K562 (cell line): ENCODE measurements around the gene DMGDH. TPM values are rescaled to one million over a fixed set of nuclear protein-coding genes. Genes with fewer than 3 reads are reported as not detected.

Source experiments
- ATAC-seq: fragments of 200-7000 bp; cut with Tn5 transposase; 3 replicates; pipeline ENCODE4 v1.9.1; 2020; ENCODE audit warnings: moderate library complexity
- BruUV-seq: library from RNA; stranded (reverse); fragments of 400-500 nt; replicated peaks from 2 replicates; lab custom pipeline; 2021; lab: Mats Ljungman, UMichigan
- CTCF ChIA-PET: fragments of 300-600 bp; formaldehyde crosslinking; extraction: SDS; loops from one replicate; lab custom pipeline; 2021; ENCODE audit warnings: low intra/inter-chr PET ratio; lab: Yijun Ruan, JAX
- POLR2A ChIA-PET: fragments of 300-600, 350-650 bp; sonication (Branson Sonifier 250); formaldehyde crosslinking; extraction: SDS; loops from one replicate; lab custom pipeline; 2021; ENCODE audit warnings: antibody characterized with exemption, inconsistent platforms; lab: Yijun Ruan, JAX
- DNase-seq, 4 experiments: peaks; one replicate each; pipeline versions ENCODE4 v3.0.0 to v3.0.0-alpha.2; 2011 to 2018; ENCODE audit warnings: low spot score in 3 of 4, mixed read lengths in 3 of 4; ENCODE audit errors: extremely low read depth in 1 of 4
- FAIRE-seq: peaks from 2 replicates; lab custom pipeline; 2011; peaks lifted over from hg19 to GRCh38; lab: Jason Lieb, UNC
- H2AFZ ChIP-seq: 2 replicates; pipeline ENCODE4 v1.6.0; 2011; ENCODE audit warnings: low read depth, low read length, control low read depth, inconsistent platforms
- H3K27ac ChIP-seq: fragments of 200-600 bp; 3 replicates; pipeline ENCODE4 v1.8.0; 2011; ENCODE audit warnings: low read depth, mild to moderate bottlenecking, control low read depth, inconsistent platforms, low read length, moderate library complexity, mixed read lengths; ENCODE audit errors: extremely low read depth
- H3K27me3 ChIP-seq, 2 experiments: fragments of 300-600 bp in 1 of 2; 2 replicates in 1 of 2; 3 replicates in 1 of 2; pipeline versions ENCODE4 v1.6.0 to v1.8.0; 2011; ENCODE audit warnings: inconsistent platforms in 2 of 2, low read length in 2 of 2, mild to moderate bottlenecking in 1 of 2, mixed read lengths in 1 of 2, moderate library complexity in 1 of 2; ENCODE audit not compliant: control insufficient read depth in 2 of 2, insufficient read depth in 2 of 2
- H3K36me3 ChIP-seq: fragments of 300-600 bp; 3 replicates; pipeline ENCODE4 v1.8.0; 2011; ENCODE audit warnings: mild to moderate bottlenecking, low read length, inconsistent platforms; ENCODE audit not compliant: control insufficient read depth, insufficient read depth
- H3K4me1 ChIP-seq, 2 experiments: fragments of 200-600 bp in 1 of 2; replicated peaks in 1 of 2; 2 replicates in 1 of 2; 3 replicates in 1 of 2; pipeline versions ENCODE4 v1.5.1 to v1.8.0; 2011; ENCODE audit warnings: inconsistent platforms in 2 of 2, low read length in 2 of 2, mild to moderate bottlenecking in 1 of 2, mixed read lengths in 1 of 2, moderate library complexity in 1 of 2; ENCODE audit not compliant: control insufficient read depth in 2 of 2, insufficient read depth in 2 of 2
- H3K4me2 ChIP-seq: 2 replicates; pipeline ENCODE4 v1.6.1; 2011; ENCODE audit warnings: low read length, control low read depth, inconsistent platforms, mixed read lengths; ENCODE audit not compliant: insufficient read depth
- H3K4me3 ChIP-seq: fragments of 200-600 bp; sonication (generic), shearing (Covaris generic); 2 replicates; pipeline ENCODE4 v1.5.1; 2016; ENCODE audit warnings: control low read depth, inconsistent platforms
- H3K79me2 ChIP-seq: fragments of 200-600 bp; 3 replicates; pipeline ENCODE4 v1.8.0; 2011; ENCODE audit warnings: low read length, inconsistent platforms; ENCODE audit not compliant: control insufficient read depth, insufficient read depth
- H3K9ac ChIP-seq, 2 experiments: 2 replicates each; pipeline versions ENCODE4 v1.6.0 to v1.6.1; 2011; ENCODE audit warnings: low read depth in 2 of 2, low read length in 2 of 2, control low read depth in 1 of 2, inconsistent platforms in 1 of 2, mild to moderate bottlenecking in 1 of 2, mixed read lengths in 1 of 2; ENCODE audit not compliant: insufficient read depth in 1 of 2
- H3K9me1 ChIP-seq: one replicate; pipeline ENCODE4 v1.6.0; 2011; ENCODE audit warnings: inconsistent platforms, mild to moderate bottlenecking, low read length, moderate library complexity; ENCODE audit not compliant: control insufficient read depth, insufficient read depth
- H3K9me3 ChIP-seq: replicated peaks from 2 replicates; pipeline ENCODE4 v1.5.1; 2011; ENCODE audit warnings: low read depth, low read length, inconsistent platforms; ENCODE audit not compliant: control insufficient read depth, insufficient read depth
- H4K20me1 ChIP-seq: replicated peaks from 2 replicates; pipeline ENCODE4 v1.6.1; 2011; ENCODE audit warnings: low read length, inconsistent platforms, mixed read lengths; ENCODE audit not compliant: control insufficient read depth, insufficient read depth
- BMI1 ChIP-seq: fragments of 150-350 bp; IDR thresholded peaks from 2 replicates; pipeline ENCODE4 v1.6.1; 2014; ENCODE audit warnings: low read length
- EGR1 ChIP-seq: fragments of 450-650 bp; conservative IDR thresholded peaks from 2 replicates; pipeline ENCODE4 v1.6.1; 2017; ENCODE audit warnings: mild to moderate bottlenecking
- WGBS: fragments of 100-300 bp; shearing (Covaris generic); methylation state at CpG from one replicate; pipeline ENCODE4 v1.1.6; 2016; ENCODE audit warnings: low coverage, mixed read lengths; ENCODE audit not compliant: insufficient coverage; ENCODE audit errors: missing lambda C conversion rate; 5-methylcytosine and 5-hydroxymethylcytosine counted together
- in situ Hi-C: fragments of 300-500 bp; cut with MboI; formaldehyde crosslinking; loops from 4 replicates; pipeline ENCODE4 v1.15.0; 2018; ENCODE audit warnings: inconsistent platforms, mixed read lengths
- intact Hi-C: fragments of 100-400 bp; cut with micrococcal nuclease; formaldehyde crosslinking; loops from 2 replicates; pipeline ENCODE4 v1.14.2; 2022
- polyA plus RNA-seq, 8 experiments: library from polyadenylated mRNA; depleted of rRNA in 4 of 8; stranded (reverse) in 5 of 8; unstranded in 3 of 8; fragments of >200 nt; fragmentation: Nextera tagmentation in 2 of 8; fragmentation: Illumina TruSeq in 1 of 8; extraction: Ambion mirVana in 2 of 8; extraction: Trizol in 1 of 8; gene quantifications; 2 replicates each; pipeline versions ENCODE4 v1.2.1 to v1.2.3, GENCODE V29; 2011 to 2014; ENCODE audit warnings: inconsistent platforms in 1 of 8, missing spikeins in 1 of 8
- total RNA-seq, 7 experiments: library from RNA; depleted of rRNA in 6 of 7; stranded (reverse); fragments of >200 nt in 6 of 7; fragmentation: Illumina TruSeq in 2 of 7; extraction: Trizol in 2 of 7; gene quantifications; 2 replicates each; pipeline versions ENCODE4 v1.2.1 to v1.2.3, GENCODE V29; 2011 to 2021; ENCODE audit warnings: low replicate concordance in 1 of 7
- TF ChIP-seq, protein P1 (sequence below): sonication (generic); formaldehyde crosslinking; IDR thresholded peaks from 2 replicates; pipeline ENCODE4 v1.8.1; 2023; ENCODE audit warnings: mild to moderate bottlenecking, missing genetic modification reagents
- TF ChIP-seq, protein P2 (sequence below): fragments of 450-650 bp; formaldehyde crosslinking; conservative IDR thresholded peaks from 2 replicates; pipeline ENCODE4 v1.4.0; 2022; ENCODE audit warnings: mild to moderate bottlenecking, missing genetic modification characterization

The DMGDH gene
- total and polyA plus RNA-seq, 9 of the 15 experiments (the other 6 are each of a cell fraction or from before 2014, with no cell fraction given), result 0.13 to 0.58 TPM; not detected in 7

DNA sequence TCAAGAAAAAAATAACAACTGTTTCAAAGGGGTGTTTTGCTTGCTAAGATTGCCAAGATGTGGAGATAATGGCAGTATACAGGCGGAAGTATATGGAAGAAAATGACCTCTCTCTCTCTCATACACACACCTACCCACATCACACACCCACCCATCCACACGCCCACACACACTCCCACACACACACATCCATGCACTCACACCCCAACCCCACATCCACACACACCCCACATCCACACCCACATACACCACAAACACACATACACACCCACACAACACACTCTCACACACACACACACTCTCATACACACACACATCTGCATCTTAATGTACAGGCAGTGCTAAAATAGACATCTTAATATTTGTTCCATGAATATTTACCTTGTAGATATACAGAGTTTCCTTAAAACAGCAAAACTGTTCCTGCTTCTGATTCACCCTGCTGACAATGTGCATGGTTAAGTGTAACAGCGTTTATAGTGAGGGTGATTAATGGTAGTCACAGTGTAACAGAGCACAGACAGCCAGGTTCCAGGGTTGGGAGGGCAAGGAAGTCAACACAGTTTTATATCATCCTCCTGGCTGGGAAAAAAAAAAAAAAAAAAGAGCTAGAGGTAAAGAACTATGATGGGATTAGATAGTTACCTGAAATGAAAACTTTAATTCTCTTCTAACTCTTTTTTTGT lies 8.3 kb upstream of the DMGDH start:
- Histone ChIP-seq H3K27me3 (peaks cover 10 to 16% of the 10 kb centered on the region in 2 experiments; a peak in 4 of 5 replicates), H3K4me1 (no peaks in the 10 kb centered on the region), H3K27ac (no peak overlapping the region), H4K20me1 (no peaks in the 10 kb centered on the region), H3K9me1 (no peaks in the 10 kb centered on the region), H3K36me3 (no peaks in the 10 kb centered on the region), H3K4me2 (no peak overlapping the region), H3K9me3 (no peaks in the 10 kb centered on the region), H2AFZ (no peak overlapping the region), H3K4me3 (no peak overlapping the region), H3K79me2 (no peaks in the 10 kb centered on the region), H3K9ac (no peak overlapping the region)
- ChIA-PET CTCF (no interaction called here), POLR2A (no interaction called here)
- 0% methylated on average over 3 of the region's 3 CpGs for WGBS
- ATAC-seq (no peak), FAIRE-seq (no peak), DNase-seq (no peak)
- no TSS peak for BruUV-seq
- intact Hi-C loops (no loop called here), in situ Hi-C loops (no loop called here)
- TF ChIP-seq, protein P1, sequence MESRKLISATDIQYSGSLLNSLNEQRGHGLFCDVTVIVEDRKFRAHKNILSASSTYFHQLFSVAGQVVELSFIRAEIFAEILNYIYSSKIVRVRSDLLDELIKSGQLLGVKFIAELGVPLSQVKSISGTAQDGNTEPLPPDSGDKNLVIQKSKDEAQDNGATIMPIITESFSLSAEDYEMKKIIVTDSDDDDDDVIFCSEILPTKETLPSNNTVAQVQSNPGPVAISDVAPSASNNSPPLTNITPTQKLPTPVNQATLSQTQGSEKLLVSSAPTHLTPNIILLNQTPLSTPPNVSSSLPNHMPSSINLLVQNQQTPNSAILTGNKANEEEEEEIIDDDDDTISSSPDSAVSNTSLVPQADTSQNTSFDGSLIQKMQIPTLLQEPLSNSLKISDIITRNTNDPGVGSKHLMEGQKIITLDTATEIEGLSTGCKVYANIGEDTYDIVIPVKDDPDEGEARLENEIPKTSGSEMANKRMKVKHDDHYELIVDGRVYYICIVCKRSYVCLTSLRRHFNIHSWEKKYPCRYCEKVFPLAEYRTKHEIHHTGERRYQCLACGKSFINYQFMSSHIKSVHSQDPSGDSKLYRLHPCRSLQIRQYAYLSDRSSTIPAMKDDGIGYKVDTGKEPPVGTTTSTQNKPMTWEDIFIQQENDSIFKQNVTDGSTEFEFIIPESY (CRISPR knock-in tag), result no peak
- TF ChIP-seq BMI1 (no peak), EGR1 (peak; percentile 80)
- TF ChIP-seq, protein P2, sequence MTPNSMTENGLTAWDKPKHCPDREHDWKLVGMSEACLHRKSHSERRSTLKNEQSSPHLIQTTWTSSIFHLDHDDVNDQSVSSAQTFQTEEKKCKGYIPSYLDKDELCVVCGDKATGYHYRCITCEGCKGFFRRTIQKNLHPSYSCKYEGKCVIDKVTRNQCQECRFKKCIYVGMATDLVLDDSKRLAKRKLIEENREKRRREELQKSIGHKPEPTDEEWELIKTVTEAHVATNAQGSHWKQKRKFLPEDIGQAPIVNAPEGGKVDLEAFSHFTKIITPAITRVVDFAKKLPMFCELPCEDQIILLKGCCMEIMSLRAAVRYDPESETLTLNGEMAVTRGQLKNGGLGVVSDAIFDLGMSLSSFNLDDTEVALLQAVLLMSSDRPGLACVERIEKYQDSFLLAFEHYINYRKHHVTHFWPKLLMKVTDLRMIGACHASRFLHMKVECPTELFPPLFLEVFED (CRISPR knock-in tag), result 0 out of 2 replicates have a peak, but pooled peaks have one; percentile 27
